IMR-90 (cell line): ENCODE data around the gene GPC6.

ENCODE experiments used
- FOS ChIP-seq: fragments of 150-350 bp; IDR thresholded peaks from 2 replicates; pipeline ENCODE4 v1.6.1; 2016; ENCODE audit warnings: low read depth, low read length
- MAFK ChIP-seq: IDR thresholded peaks from 2 replicates; pipeline ENCODE4 v1.6.1; 2012; ENCODE audit warnings: low read depth, low read length, improper control_type of control experiment
- MXI1 ChIP-seq: IDR thresholded peaks from 2 replicates; pipeline ENCODE4 v1.6.1; 2012; ENCODE audit warnings: low read depth, mild to moderate bottlenecking, low read length, moderate library complexity, borderline replicate concordance
- POLR2A ChIP-seq: IDR thresholded peaks from 2 replicates; pipeline ENCODE4 v1.6.1; 2012; ENCODE audit warnings: mild to moderate bottlenecking, low read depth, low read length
- TF ChIP-seq, protein P1 (sequence below): conservative IDR thresholded peaks from 2 replicates; pipeline ENCODE4 v1.5.1; 2012; ENCODE audit warnings: mild to moderate bottlenecking, low read depth, low read length, improper control_type of control experiment

DNA sequence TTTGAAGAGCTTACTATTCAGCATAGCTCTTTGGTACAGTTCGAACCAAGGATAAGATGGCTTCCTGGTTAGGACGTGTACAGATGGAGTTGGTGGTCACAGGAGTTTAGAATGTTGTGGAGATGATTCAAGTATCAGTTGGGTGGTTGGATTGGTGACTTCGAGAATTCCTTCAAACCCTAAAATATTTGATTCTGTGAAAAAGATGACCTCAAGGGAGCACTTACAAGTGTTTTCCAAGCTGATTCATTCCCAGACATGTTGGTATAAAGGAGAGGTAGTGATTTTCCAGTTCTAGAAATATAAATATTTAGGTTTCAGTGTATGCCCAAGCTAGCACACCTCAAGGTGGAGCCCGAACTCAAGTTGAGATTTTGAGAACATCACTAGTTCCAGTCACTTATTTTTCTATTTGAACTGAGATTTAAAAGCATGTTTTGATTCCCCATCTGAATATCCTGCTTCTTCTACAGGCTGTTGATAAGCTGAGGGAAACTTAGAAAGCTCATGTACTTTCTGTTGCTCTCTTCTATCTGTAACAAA, 946.8 kb downstream of the GPC6 start:
- TF ChIP-seq POLR2A (no peak), FOS (no peak), MAFK (no peak), MXI1 (no peak)
- TF ChIP-seq, protein P1, sequence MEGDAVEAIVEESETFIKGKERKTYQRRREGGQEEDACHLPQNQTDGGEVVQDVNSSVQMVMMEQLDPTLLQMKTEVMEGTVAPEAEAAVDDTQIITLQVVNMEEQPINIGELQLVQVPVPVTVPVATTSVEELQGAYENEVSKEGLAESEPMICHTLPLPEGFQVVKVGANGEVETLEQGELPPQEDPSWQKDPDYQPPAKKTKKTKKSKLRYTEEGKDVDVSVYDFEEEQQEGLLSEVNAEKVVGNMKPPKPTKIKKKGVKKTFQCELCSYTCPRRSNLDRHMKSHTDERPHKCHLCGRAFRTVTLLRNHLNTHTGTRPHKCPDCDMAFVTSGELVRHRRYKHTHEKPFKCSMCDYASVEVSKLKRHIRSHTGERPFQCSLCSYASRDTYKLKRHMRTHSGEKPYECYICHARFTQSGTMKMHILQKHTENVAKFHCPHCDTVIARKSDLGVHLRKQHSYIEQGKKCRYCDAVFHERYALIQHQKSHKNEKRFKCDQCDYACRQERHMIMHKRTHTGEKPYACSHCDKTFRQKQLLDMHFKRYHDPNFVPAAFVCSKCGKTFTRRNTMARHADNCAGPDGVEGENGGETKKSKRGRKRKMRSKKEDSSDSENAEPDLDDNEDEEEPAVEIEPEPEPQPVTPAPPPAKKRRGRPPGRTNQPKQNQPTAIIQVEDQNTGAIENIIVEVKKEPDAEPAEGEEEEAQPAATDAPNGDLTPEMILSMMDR = peak; percentile 41
